ENCODE results near the gene FAM170B.
A peak's percentile ranks its signal among the peaks of the same experiment; 100 is the strongest.

FAM170B gene

GRCh38 chr10:49133706-49134248 is at the start of gene FAM170B:
Gene FAM170B (minus strand): TSS chr10:49134021. CDS start chr10:49133918, 103 bp downstream.
- DNase-seq (ENCODE audit: low spot score): no peak

- no peak for DNase-seq (ENCODE audit: low spot score)
Measured at GRCh38 chr10:49182776-49183175, 49.0 kb upstream of the FAM170B start.

- DNase-seq (ENCODE audit: low spot score): no peak
Measured at GRCh38 chr10:49180444-49180860, 46.6 kb upstream of the FAM170B start.

DNA sequence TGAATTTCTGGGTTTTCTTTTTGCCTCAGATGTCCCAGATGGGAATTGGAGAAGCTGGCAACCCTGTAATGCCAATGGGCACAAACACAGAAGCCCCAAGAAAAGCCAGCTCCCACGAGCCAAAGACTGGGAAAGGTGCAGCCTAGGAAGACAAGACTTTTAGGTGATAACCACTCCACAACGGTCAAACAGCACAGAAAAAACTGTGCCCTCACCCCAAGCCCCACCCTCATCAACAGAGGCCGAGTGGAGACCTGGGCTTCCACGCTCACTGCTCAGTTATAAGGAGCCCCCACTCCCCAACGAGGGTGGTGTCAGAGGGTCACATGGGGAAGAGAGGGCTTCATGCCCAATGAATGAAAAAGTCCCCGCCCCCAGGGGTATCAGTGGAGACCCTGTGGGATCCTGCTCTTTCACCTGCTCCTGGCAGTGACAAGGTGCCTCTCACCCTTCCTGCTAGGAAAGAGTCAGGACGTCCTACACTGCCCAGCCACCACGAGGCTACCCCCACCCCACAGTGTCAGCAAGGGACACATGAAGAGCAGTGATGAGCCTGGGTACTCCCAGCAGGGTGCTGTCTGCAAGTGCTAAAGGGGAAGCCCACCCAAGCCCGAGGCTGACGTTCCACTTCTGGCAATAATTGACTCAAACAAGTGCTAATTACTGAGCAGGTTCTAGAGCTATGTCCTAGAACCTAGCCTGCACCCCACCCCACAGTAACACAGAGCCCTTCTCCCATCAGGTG is 46.0 kb upstream of the FAM170B start:
- DNase-seq (ENCODE audit: low spot score): no peak

- DNase-seq (ENCODE audit: low spot score): no peak
Measured at GRCh38 chr10:49178489-49179471, 45.0 kb upstream of the FAM170B start.

- peak; percentile 83 for DNase-seq (ENCODE audit: low spot score)
Measured at GRCh38 chr10:49177391-49178355, 43.9 kb upstream of the FAM170B start.

DNA sequence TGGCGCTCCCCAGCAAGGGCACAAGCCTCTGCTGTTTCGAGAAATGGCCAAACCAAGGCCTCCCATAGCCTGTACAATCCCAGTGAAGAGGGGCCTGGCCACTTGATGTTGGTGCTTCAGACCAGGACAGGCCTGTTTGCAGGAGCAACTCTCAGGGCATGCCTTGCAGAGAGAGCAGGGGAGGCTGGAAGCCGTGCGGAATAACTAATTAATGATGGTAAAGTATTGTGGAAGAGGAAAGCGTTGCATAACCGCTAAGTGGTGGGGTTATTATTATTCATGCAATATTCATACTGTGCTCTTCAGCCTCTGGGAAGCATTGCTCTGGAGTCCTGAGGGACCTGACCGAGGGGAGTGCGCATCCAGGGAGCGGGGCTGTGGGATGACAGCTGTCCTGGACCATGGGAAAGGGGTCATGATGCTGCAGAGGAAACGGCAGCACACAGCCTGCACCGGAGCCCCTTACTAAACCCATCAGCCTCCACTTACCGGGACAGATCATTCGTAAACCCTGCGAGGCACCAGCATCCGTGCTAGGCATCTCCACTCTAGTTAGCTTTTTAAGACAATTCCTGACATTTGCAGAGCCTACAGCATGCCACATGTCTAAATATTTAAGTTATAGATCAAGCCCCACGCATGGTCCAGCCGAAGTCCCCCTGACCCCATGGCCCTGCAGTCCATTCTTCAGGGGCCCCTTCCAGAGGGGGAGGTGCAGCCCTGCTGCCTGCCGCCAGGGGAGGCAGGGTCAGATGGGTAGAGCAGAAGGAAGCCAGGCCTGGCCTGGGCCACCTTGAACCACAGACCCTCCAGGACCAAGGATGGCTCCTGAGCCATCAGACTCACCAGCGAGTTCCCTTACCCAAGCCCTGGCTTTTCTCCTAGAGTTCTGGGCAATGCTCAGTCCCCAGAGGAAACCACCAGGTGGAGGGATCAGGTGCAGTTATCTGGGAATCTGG is 42.8 kb upstream of the FAM170B start:
- no peak for DNase-seq (ENCODE audit: low spot score)

GRCh38 chr10:49175587-49176309 is 41.9 kb upstream of the FAM170B start:
- no peak for DNase-seq (ENCODE audit: low spot score)

DNA sequence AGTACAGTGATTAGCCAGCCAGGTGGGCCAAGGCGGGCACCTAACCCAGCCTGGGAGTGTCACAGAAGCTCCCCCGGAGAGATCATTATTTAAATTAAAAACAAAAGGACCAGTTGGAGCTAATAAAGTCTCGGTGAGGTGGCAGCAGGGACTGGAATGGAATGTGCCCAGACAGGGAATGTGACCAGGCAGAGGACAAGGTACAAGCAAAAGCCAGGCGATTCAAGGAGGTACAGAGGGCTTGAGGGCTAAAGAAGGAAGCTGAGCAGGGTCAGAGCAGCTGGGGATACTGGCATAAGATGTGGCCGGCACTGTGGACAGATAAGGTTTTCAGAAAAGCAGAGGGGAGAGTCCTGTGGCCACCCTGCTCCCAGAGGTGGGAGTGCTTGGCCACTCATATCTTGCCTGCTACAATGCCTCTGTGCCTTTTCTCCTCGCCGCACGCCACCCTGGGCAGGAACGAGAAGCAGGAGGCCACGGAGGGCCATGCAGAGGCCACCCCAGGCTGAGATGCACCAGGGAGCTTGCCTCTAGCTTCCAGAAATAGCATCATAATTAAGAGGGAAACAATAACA is 41.2 kb upstream of the FAM170B start:
- no peak for DNase-seq (ENCODE audit: low spot score)

- DNase-seq (ENCODE audit: low spot score): no peak
Measured at GRCh38 chr10:49174261-49174925, 40.6 kb upstream of the FAM170B start.

DNA sequence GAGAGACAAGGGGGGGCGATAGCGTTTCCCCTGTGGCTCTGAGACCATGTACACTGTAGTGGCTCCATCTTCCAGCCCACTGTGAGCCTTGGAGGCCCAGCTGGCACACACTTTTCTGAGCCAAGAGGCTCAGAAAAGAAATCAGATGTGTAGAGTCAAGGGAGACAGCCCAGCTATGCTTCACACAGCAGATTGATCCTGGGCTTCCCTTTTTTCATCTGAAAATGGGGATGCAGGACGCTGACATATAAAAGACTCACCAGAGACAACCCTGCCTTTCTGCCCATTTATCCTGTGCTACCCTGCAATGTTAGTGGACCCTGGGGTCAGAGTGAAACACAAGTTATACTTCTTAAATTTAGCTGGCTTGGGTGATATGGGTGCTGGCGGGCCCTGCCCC is 40.0 kb upstream of the FAM170B start:
- DNase-seq (ENCODE audit: low spot score): no peak

- DNase-seq (ENCODE audit: low spot score): no peak
Measured at GRCh38 chr10:49173201-49173772, 39.5 kb upstream of the FAM170B start.

DNA sequence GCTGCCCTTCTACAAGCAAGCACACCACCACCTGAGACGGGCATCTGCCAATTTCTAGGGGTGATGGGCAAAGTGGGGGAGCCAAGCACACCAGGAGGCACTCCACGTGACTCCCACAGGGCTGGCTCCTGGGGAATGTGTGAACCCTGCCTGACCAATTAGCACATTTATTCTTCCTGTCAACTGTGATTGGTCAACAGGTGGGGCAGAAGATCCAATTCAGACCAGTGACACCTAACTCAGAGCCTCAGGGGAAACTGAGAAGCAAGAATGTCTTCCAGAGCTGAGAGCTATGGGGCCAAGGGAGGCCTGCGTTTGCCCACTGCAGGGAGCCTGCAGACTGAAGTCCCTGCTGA is 38.9 kb upstream of the FAM170B start:
- DNase-seq (ENCODE audit: low spot score): no peak

GRCh38 chr10:49172061-49172776 is 38.4 kb upstream of the FAM170B start:
- no peak for DNase-seq (ENCODE audit: low spot score)

DNA sequence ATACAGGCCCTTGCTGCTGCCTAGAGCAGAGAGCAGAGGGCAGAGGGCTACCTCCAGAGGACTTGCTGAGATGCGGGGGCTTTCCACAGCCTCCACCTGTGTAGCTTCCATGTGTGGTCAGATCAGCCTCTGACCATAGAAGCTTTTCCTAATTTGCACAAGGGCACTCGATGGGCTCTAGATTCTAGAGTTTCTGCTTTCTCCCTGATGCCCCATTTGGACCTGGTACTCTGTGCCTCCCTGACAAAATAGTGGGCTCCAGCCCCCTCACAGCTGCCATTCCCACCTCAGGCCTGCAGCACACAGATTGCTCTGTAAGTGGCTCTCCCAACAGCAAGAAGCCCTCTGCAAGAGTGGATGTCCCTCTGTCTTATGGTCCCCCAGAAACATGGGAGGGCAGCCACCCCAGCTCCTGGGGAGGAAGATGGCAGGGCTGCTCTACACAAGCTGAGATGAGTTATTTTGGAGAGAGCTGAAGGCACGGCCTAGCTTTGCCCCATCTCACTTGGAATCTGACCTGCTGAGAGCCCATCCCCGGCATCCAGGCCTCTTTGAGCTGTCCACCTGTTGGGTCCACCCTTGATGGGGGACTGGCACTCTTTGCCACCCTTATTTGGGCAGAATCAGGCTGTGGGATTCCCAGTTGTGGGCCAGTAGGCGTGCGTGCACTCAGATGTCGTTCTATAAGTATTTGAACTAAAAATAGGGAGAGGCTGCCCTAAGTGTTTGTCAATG is 37.7 kb upstream of the FAM170B start:
- no peak for DNase-seq (ENCODE audit: low spot score)

- no peak for DNase-seq (ENCODE audit: low spot score)
Measured at GRCh38 chr10:49170632-49171325, 37.0 kb upstream of the FAM170B start.

Data from RKO (cell line).